ENCODE data around the gene FHIT.

GRCh38 chr3:61177450-61177849 is 73.8 kb downstream of the FHIT start:
- TF ChIP-seq CTCF (IDR thresholded peaks at IDR 0.05) (no peak), POLR2A (IDR thresholded peaks at IDR 0.05) (no peak)

All from Peyer's patch (tissue), 4 donors.